A549 (cell line): ENCODE measurements around the gene TKFC.

ENCODE experiments used
- EP300 ChIP-seq, 2 experiments: fragments of >200 bp; sonication (Bioruptor Twin); formaldehyde crosslinking; IDR thresholded peaks; 2 replicates in 1 of 2; 3 replicates in 1 of 2; pipeline ENCODE4 v1.6.1; 2016 to 2017
- POLR2AphosphoS2 ChIP-seq: conservative IDR thresholded peaks from 2 replicates; pipeline ENCODE4 v1.6.1; 2012; ENCODE audit warnings: low read length, improper control_type of control experiment, inconsistent platforms
- SMC3 ChIP-seq: fragments of >200 bp; sonication (Bioruptor Twin); formaldehyde crosslinking; IDR thresholded peaks from 3 replicates; pipeline ENCODE4 v1.6.1; 2018; ENCODE audit warnings: inconsistent platforms
- TF ChIP-seq, protein P1 (sequence below): fragments of >200 bp; sonication (Bioruptor Twin); formaldehyde crosslinking; IDR thresholded peaks from 3 replicates; pipeline ENCODE4 v1.5.1; 2016
- TF ChIP-seq, protein P2 (sequence below): IDR thresholded peaks from 2 replicates; pipeline ENCODE4 v1.6.1; 2012
- TF ChIP-seq, protein P3 (sequence below): fragments of 200-600 bp; sonication (generic); IDR thresholded peaks from 2 replicates; pipeline ENCODE4 v1.6.1; 2016; ENCODE audit warnings: antibody characterized with exemption, mild to moderate bottlenecking, moderate library complexity
- TF ChIP-seq, protein P4 (sequence below): fragments of >200 bp; sonication (Bioruptor Twin); formaldehyde crosslinking; IDR thresholded peaks from 3 replicates; pipeline ENCODE4 v1.6.1; 2016

DNA sequence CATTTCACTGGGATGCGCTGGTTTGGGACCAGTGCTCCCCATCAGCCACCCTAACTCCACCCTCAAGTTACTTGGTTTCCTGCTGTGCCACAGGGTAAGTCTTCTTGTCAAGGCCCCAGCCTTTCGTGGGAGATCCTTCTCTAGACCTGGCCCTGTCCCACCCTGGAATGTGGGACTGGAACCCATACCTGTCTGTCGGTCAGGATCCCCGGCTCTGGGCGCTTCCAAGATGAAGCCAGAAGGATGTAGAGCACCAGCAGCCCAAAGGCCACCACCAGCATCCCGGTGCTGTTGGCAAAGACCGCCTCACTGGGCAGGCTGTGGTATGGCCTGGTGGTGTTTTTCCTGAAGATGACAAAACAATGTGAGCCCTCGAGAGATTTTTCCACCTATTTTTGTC lies 17.8 kb downstream of the TKFC start:
- TF ChIP-seq, protein P1, sequence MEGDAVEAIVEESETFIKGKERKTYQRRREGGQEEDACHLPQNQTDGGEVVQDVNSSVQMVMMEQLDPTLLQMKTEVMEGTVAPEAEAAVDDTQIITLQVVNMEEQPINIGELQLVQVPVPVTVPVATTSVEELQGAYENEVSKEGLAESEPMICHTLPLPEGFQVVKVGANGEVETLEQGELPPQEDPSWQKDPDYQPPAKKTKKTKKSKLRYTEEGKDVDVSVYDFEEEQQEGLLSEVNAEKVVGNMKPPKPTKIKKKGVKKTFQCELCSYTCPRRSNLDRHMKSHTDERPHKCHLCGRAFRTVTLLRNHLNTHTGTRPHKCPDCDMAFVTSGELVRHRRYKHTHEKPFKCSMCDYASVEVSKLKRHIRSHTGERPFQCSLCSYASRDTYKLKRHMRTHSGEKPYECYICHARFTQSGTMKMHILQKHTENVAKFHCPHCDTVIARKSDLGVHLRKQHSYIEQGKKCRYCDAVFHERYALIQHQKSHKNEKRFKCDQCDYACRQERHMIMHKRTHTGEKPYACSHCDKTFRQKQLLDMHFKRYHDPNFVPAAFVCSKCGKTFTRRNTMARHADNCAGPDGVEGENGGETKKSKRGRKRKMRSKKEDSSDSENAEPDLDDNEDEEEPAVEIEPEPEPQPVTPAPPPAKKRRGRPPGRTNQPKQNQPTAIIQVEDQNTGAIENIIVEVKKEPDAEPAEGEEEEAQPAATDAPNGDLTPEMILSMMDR, result no peak
- TF ChIP-seq POLR2AphosphoS2 (no peak), SMC3 (no peak), EP300 (IDR thresholded peaks at IDR 0.05) (no peak)
- TF ChIP-seq, protein P2, sequence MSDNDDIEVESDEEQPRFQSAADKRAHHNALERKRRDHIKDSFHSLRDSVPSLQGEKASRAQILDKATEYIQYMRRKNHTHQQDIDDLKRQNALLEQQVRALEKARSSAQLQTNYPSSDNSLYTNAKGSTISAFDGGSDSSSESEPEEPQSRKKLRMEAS, result no peak
- TF ChIP-seq, protein P3, sequence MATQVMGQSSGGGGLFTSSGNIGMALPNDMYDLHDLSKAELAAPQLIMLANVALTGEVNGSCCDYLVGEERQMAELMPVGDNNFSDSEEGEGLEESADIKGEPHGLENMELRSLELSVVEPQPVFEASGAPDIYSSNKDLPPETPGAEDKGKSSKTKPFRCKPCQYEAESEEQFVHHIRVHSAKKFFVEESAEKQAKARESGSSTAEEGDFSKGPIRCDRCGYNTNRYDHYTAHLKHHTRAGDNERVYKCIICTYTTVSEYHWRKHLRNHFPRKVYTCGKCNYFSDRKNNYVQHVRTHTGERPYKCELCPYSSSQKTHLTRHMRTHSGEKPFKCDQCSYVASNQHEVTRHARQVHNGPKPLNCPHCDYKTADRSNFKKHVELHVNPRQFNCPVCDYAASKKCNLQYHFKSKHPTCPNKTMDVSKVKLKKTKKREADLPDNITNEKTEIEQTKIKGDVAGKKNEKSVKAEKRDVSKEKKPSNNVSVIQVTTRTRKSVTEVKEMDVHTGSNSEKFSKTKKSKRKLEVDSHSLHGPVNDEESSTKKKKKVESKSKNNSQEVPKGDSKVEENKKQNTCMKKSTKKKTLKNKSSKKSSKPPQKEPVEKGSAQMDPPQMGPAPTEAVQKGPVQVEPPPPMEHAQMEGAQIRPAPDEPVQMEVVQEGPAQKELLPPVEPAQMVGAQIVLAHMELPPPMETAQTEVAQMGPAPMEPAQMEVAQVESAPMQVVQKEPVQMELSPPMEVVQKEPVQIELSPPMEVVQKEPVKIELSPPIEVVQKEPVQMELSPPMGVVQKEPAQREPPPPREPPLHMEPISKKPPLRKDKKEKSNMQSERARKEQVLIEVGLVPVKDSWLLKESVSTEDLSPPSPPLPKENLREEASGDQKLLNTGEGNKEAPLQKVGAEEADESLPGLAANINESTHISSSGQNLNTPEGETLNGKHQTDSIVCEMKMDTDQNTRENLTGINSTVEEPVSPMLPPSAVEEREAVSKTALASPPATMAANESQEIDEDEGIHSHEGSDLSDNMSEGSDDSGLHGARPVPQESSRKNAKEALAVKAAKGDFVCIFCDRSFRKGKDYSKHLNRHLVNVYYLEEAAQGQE, result no peak
- TF ChIP-seq, protein P4, sequence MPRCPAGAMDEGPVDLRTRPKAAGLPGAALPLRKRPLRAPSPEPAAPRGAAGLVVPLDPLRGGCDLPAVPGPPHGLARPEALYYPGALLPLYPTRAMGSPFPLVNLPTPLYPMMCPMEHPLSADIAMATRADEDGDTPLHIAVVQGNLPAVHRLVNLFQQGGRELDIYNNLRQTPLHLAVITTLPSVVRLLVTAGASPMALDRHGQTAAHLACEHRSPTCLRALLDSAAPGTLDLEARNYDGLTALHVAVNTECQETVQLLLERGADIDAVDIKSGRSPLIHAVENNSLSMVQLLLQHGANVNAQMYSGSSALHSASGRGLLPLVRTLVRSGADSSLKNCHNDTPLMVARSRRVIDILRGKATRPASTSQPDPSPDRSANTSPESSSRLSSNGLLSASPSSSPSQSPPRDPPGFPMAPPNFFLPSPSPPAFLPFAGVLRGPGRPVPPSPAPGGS, result no peak
